ENCODE results near the gene TMEM69. TPM values are rescaled to one million over a fixed set of nuclear protein-coding genes. Genes with fewer than 3 reads are reported as not detected.

Gene TMEM69
- total and polyA plus RNA-seq, 12 donors: 9.3 to 53.1 (median 26.3) TPM

DNA sequence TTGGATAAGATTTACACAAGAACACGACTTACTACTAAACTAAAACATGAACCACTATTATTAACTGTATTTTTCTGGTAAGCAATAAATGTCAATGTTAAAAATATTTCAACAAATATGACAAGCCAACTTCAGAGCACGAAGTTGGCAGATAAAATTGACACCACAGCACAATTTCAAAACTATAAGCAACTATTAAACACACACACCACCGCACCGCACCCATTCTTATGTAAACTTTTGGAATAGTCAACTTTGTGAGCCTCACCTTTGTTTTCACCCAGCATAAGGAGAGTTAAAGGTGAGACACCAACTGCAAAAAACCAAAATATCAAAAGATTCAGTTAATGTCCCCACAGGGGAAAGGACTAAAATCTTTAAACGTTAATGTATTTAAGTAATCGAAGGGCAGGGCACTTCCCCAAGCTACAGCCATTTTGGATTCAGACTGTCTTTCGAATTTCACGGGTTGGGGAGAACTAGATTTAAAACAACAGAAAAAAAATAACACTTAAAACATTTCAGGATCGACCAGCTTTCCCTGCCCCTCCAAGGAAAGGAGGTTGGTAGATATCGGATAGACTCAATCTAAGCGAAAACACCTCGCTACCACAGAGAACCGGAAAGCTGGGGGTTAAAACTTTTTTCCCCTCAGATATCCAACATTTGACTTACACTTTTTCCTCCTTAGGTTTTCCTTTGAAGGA, 2.5 kb upstream of the TMEM69 start:
- DNase-seq: no peak

GRCh38 chr1:45686015-45686287, 2.0 kb upstream of the TMEM69 start:
- 0 to 1% (median 0%) methylated on average over 10 to 27 of the region's 27 CpGs for WGBS, 4 donors
- peak overlapping the region; percentile 71 to 100 (median 98) for H3K27ac ChIP-seq
- intact Hi-C loops (cut with DNase I): loop anchor here (10.0 kb wide), 2 partner anchors 51 to 101 kb away; partner anchors contain the start of gene NASP (in 1 of the 2)
- DNase-seq: peak; percentile 65 to 87 (median 75)
- H3K36me3 ChIP-seq (replicated peaks in 1 of 2): no peaks in the 10 kb centered on the region
- TF ChIP-seq, protein P1, sequence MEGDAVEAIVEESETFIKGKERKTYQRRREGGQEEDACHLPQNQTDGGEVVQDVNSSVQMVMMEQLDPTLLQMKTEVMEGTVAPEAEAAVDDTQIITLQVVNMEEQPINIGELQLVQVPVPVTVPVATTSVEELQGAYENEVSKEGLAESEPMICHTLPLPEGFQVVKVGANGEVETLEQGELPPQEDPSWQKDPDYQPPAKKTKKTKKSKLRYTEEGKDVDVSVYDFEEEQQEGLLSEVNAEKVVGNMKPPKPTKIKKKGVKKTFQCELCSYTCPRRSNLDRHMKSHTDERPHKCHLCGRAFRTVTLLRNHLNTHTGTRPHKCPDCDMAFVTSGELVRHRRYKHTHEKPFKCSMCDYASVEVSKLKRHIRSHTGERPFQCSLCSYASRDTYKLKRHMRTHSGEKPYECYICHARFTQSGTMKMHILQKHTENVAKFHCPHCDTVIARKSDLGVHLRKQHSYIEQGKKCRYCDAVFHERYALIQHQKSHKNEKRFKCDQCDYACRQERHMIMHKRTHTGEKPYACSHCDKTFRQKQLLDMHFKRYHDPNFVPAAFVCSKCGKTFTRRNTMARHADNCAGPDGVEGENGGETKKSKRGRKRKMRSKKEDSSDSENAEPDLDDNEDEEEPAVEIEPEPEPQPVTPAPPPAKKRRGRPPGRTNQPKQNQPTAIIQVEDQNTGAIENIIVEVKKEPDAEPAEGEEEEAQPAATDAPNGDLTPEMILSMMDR (IDR thresholded peaks at IDR 0.05): no peak
- TF ChIP-seq POLR2A (IDR thresholded peaks at IDR 0.05): no peak
- peaks cover 19 to 58% of the 10 kb centered on the region in 2 donors for H3K4me1 ChIP-seq (replicated peaks in 1 of 2)
- peak overlapping the region; percentile 51 to 91 (median 72) for H3K4me3 ChIP-seq
- no peaks in the 10 kb centered on the region for H3K9me3 ChIP-seq (replicated peaks in 1 of 3)
- no peaks in the 10 kb centered on the region for H3K27me3 ChIP-seq

More for the DNA sequence above, 2.5 kb upstream of the TMEM69 start:
- Histone ChIP-seq H3K4me1 (replicated peaks in 1 of 2) (peaks cover 24 to 63% of the 10 kb centered on the region in 2 donors), H3K4me3 (peak overlapping the region; percentile 51 to 91 (median 72)), H3K27ac (peak overlapping the region; percentile 71 to 100 (median 98)), H3K36me3 (replicated peaks in 1 of 2) (no peaks in the 10 kb centered on the region), H3K9me3 (replicated peaks in 1 of 3) (no peaks in the 10 kb centered on the region), H3K27me3 (no peaks in the 10 kb centered on the region)
- WGBS, 4 donors: 0 to 1% (median 0%) methylated on average over 13 of the region's 13 CpGs
- intact Hi-C loops (cut with DNase I): loop anchor here (10.0 kb wide), 2 partner anchors 51 to 101 kb away; partner anchors contain the start of gene NASP (in 1 of the 2)
- no peak for TF ChIP-seq POLR2A (IDR thresholded peaks at IDR 0.05)
- TF ChIP-seq, protein P1 (IDR thresholded peaks at IDR 0.05): no peak

DNA sequence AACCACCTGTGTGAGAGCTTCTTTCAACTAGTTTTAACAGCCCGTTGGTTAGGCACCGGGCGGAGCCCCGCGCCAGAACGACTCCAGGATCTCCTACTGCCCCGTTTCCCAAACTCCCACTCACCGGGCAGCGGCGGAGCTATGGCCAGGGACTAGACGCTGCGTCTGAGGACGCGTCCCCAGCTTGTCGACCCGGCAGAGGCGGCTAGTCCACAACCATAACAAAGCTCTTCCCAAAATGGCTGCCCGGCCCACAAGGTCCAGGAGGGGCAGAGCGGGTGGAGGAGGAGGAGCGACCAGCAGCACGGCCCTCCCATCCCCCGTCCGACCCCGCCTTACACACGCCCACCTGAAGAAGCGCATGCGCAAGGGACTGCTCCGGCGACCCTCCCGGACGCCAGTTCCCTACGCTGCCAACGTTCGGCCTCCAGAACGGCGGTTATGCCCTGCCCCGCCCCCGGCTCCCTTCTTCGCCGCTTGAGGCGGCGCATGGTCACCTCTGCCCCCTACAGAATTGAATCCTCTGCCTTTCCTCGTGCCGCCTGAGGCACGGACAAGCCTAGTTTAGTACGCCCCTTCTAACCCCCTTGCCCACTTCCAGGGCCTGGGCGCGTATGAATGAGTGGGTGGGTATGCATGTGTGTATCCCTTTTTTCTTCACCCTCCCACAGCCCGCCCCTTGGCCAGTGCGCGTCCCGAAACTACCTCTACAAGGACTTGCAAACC, 1.5 kb upstream of the TMEM69 start, which contains the start of gene GPBP1L1:
Gene GPBP1L1, minus strand, starts transcription at position 246 of the 726 bp plus-strand sequence. CDS start 27,446 bp downstream, outside the sequence.
- intact Hi-C loops (cut with DNase I): loop anchor here (10.0 kb wide), 2 partner anchors 52 to 102 kb away; partner anchors contain the start of gene NASP (in 1 of the 2)
- Histone ChIP-seq H3K4me3 (peak within 1 kb of the TSS; percentile 56 to 91 (median 74)), H3K4me1 (replicated peaks in 1 of 2) (peaks cover 16 to 53% of the 10 kb centered on the region in 2 donors), H3K27me3 (no peaks in the 10 kb centered on the region), H3K36me3 (replicated peaks in 1 of 2) (no peaks in the 10 kb centered on the region), H3K27ac (peak within 1 kb of the TSS; percentile 93 to 100 (median 98)), H3K9me3 (replicated peaks in 1 of 3) (no peaks in the 10 kb centered on the region)
- TF ChIP-seq, protein P1 (IDR thresholded peaks at IDR 0.05): no peak
- TF ChIP-seq POLR2A (IDR thresholded peaks at IDR 0.05): peak in 1 of 2 donors; percentile 34
- DNase-seq: peak; percentile 98 to 99 (median 98)
- 0% methylated on average over 7 to 52 of the region's 52 CpGs for WGBS, 4 donors
